HepG2 (cell line): ENCODE data around the gene VAPA. TPM values are rescaled to one million over a fixed set of nuclear protein-coding genes. Genes with fewer than 3 reads are reported as not detected.

Experiments used
- CEBPG ChIP-seq: IDR thresholded peaks from 2 replicates; pipeline ENCODE4 v1.6.1; 2016
- GLI4 ChIP-seq: sonication (generic); formaldehyde crosslinking; IDR thresholded peaks from 2 replicates; pipeline ENCODE4 v1.5.1; 2020; ENCODE audit warnings: missing genetic modification reagents, mild to moderate bottlenecking, moderate library complexity, borderline replicate concordance
- HDAC1 ChIP-seq: sonication (generic); formaldehyde crosslinking; IDR thresholded peaks from 2 replicates; pipeline ENCODE4 v1.5.1; 2020; ENCODE audit warnings: mild to moderate bottlenecking, missing genetic modification reagents
- KLF9 ChIP-seq: IDR thresholded peaks from 2 replicates; pipeline ENCODE4 v1.6.1; 2016; ENCODE audit warnings: low read depth
- MIXL1 ChIP-seq: IDR thresholded peaks from 2 replicates; pipeline ENCODE4 v1.6.1; 2016
- RFX1 ChIP-seq: fragments of 450-650 bp; IDR thresholded peaks from 2 replicates; pipeline ENCODE4 v1.6.1; 2017
- SIX1 ChIP-seq: sonication (generic); formaldehyde crosslinking; IDR thresholded peaks from 2 replicates; pipeline ENCODE4 v1.4.0; 2020; ENCODE audit warnings: missing genetic modification reagents, borderline replicate concordance
- ZBTB7A ChIP-seq: sonication (generic); formaldehyde crosslinking; IDR thresholded peaks from 2 replicates; pipeline ENCODE4 v1.8.0; 2022; ENCODE audit warnings: mild to moderate bottlenecking, missing genetic modification reagents
- ZKSCAN1 ChIP-seq: fragments of 150-350 bp; IDR thresholded peaks from 2 replicates; pipeline ENCODE4 v1.6.1; 2014; ENCODE audit warnings: low read length
- ZNF546 ChIP-seq: sonication (generic); formaldehyde crosslinking; conservative IDR thresholded peaks from 2 replicates; pipeline ENCODE4 v1.8.1; 2023; ENCODE audit warnings: mild to moderate bottlenecking, missing genetic modification reagents
- polyA plus RNA-seq, 8 experiments: library from polyadenylated mRNA; depleted of rRNA in 3 of 8; stranded (reverse) in 7 of 8; unstranded in 1 of 8; fragments of >200 nt; fragmentation: Illumina TruSeq in 4 of 8; extraction: Trizol in 4 of 8; gene quantifications; 2 replicates each; pipeline versions ENCODE4 v1.2.1 to v1.2.3, GENCODE V29; 2011 to 2016; ENCODE audit warnings: low read depth in 4 of 8, missing spikeins in 1 of 8, mixed read lengths in 1 of 8; ENCODE audit not compliant: insufficient read depth in 1 of 8
- total RNA-seq, 5 experiments: library from RNA; depleted of rRNA; stranded (reverse); fragments of >200 nt; fragmentation: Illumina TruSeq; extraction: Trizol; gene quantifications; 2 replicates each; pipeline ENCODE4 v1.2.3, GENCODE V29; 2016; ENCODE audit warnings: low read depth in 1 of 5
- TF ChIP-seq, protein P1 (sequence below): sonication (generic); formaldehyde crosslinking; IDR thresholded peaks from 2 replicates; pipeline ENCODE4 v1.4.0; 2020; ENCODE audit warnings: missing genetic modification reagents
- TF ChIP-seq, protein P2 (sequence below): fragments of 450-650 bp; IDR thresholded peaks from 2 replicates; pipeline ENCODE4 v1.6.1; 2016
- TF ChIP-seq, protein P3 (sequence below): IDR thresholded peaks from 2 replicates; pipeline ENCODE4 v1.6.1; 2016; ENCODE audit warnings: mild to moderate bottlenecking, missing biosample characterization, missing genetic modification reagents
- TF ChIP-seq, protein P4 (sequence below): sonication (generic); formaldehyde crosslinking; conservative IDR thresholded peaks from 2 replicates; pipeline ENCODE4 v1.4.0; 2020; ENCODE audit warnings: missing genetic modification reagents
- TF ChIP-seq, protein P5 (sequence below): sonication (generic); formaldehyde crosslinking; IDR thresholded peaks from 2 replicates; pipeline ENCODE4 v1.4.0; 2020; ENCODE audit warnings: missing genetic modification reagents, borderline replicate concordance
- TF ChIP-seq, protein P6 (sequence below): sonication (generic); formaldehyde crosslinking; IDR thresholded peaks from 2 replicates; pipeline ENCODE4 v1.4.0; 2020; ENCODE audit warnings: missing genetic modification reagents, mild to moderate bottlenecking, borderline replicate concordance
- TF ChIP-seq, protein P7 (sequence below): sonication (generic); formaldehyde crosslinking; IDR thresholded peaks from 2 replicates; pipeline ENCODE4 v1.8.0; 2022; ENCODE audit warnings: mild to moderate bottlenecking, missing genetic modification reagents, moderate library complexity

VAPA gene
- total and polyA plus RNA-seq, 2 of the 13 experiments (the other 11 are each of a cell fraction or from before 2014, with no cell fraction given): 167 to 294 TPM

DNA sequence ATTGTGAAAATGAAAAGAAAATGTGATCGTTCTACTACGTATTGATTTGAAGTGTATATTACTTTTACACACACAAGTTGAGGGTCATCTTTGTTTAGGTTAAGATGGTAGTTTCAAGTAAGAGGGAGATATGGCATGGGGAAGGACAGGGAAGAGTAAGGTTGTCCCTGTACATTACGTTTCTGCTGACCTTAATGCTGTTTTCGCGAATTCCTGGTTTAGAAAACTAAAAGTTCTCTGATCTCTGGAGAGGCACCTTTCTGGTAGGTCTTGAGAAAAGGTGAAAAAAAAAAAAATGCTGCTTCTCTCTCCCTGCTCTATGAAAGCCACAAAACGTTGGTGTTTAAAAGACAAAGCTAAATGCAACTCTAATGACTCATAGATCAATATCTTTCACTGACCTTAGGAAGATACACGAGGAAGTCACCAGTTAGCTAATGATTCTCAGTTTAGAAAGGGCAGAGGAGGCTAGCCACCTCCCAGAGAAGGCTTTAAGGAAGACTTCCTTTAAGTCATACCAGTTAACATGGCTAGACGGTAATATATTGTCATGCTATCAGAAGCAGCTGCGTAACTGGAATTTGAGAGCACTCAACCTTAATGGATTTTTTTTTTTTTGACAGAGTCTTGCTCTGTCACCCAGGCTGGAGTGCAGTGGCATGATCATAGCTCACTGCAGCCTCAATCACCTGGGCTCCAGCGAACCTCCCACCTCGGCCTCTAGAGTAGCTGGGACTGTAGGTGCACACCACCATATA, 14.8 kb upstream of the VAPA start (continued):
- TF ChIP-seq, protein P1, sequence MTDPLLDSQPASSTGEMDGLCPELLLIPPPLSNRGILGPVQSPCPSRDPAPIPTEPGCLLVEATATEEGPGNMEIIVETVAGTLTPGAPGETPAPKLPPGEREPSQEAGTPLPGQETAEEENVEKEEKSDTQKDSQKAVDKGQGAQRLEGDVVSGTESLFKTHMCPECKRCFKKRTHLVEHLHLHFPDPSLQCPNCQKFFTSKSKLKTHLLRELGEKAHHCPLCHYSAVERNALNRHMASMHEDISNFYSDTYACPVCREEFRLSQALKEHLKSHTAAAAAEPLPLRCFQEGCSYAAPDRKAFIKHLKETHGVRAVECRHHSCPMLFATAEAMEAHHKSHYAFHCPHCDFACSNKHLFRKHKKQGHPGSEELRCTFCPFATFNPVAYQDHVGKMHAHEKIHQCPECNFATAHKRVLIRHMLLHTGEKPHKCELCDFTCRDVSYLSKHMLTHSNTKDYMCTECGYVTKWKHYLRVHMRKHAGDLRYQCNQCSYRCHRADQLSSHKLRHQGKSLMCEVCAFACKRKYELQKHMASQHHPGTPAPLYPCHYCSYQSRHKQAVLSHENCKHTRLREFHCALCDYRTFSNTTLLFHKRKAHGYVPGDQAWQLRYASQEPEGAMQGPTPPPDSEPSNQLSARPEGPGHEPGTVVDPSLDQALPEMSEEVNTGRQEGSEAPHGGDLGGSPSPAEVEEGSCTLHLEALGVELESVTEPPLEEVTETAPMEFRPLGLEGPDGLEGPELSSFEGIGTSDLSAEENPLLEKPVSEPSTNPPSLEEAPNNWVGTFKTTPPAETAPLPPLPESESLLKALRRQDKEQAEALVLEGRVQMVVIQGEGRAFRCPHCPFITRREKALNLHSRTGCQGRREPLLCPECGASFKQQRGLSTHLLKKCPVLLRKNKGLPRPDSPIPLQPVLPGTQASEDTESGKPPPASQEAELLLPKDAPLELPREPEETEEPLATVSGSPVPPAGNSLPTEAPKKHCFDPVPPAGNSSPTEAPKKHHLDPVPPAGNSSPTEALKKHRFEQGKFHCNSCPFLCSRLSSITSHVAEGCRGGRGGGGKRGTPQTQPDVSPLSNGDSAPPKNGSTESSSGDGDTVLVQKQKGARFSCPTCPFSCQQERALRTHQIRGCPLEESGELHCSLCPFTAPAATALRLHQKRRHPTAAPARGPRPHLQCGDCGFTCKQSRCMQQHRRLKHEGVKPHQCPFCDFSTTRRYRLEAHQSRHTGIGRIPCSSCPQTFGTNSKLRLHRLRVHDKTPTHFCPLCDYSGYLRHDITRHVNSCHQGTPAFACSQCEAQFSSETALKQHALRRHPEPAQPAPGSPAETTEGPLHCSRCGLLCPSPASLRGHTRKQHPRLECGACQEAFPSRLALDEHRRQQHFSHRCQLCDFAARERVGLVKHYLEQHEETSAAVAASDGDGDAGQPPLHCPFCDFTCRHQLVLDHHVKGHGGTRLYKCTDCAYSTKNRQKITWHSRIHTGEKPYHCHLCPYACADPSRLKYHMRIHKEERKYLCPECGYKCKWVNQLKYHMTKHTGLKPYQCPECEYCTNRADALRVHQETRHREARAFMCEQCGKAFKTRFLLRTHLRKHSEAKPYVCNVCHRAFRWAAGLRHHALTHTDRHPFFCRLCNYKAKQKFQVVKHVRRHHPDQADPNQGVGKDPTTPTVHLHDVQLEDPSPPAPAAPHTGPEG (CRISPR knock-in tag): no peak
- TF ChIP-seq MIXL1 (CRISPR knock-in tag) (0 out of 2 replicates have a peak, but pooled peaks have one; percentile 43), ZNF546 (no peak), GLI4 (CRISPR knock-in tag) (no peak), ZBTB7A (CRISPR knock-in tag) (no peak), KLF9 (CRISPR knock-in tag) (no peak), RFX1 (no peak), ZKSCAN1 (no peak), CEBPG (CRISPR knock-in tag) (peak; percentile 9; the same call in 1 of the 2 replicates), HDAC1 (CRISPR knock-in tag) (0 out of 2 replicates have a peak, but pooled peaks have one; percentile 19), SIX1 (no peak)
- TF ChIP-seq, protein P2, sequence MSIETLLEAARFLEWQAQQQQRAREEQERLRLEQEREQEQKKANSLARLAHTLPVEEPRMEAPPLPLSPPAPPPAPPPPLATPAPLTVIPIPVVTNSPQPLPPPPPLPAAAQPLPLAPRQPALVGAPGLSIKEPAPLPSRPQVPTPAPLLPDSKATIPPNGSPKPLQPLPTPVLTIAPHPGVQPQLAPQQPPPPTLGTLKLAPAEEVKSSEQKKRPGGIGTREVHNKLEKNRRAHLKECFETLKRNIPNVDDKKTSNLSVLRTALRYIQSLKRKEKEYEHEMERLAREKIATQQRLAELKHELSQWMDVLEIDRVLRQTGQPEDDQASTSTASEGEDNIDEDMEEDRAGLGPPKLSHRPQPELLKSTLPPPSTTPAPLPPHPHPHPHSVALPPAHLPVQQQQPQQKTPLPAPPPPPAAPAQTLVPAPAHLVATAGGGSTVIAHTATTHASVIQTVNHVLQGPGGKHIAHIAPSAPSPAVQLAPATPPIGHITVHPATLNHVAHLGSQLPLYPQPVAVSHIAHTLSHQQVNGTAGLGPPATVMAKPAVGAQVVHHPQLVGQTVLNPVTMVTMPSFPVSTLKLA: no peak
- TF ChIP-seq, protein P3, sequence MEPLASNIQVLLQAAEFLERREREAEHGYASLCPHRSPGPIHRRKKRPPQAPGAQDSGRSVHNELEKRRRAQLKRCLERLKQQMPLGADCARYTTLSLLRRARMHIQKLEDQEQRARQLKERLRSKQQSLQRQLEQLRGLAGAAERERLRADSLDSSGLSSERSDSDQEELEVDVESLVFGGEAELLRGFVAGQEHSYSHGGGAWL (CRISPR knock-in tag): no peak
- TF ChIP-seq, protein P4, sequence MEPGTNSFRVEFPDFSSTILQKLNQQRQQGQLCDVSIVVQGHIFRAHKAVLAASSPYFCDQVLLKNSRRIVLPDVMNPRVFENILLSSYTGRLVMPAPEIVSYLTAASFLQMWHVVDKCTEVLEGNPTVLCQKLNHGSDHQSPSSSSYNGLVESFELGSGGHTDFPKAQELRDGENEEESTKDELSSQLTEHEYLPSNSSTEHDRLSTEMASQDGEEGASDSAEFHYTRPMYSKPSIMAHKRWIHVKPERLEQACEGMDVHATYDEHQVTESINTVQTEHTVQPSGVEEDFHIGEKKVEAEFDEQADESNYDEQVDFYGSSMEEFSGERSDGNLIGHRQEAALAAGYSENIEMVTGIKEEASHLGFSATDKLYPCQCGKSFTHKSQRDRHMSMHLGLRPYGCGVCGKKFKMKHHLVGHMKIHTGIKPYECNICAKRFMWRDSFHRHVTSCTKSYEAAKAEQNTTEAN: no peak
- TF ChIP-seq, protein P5, sequence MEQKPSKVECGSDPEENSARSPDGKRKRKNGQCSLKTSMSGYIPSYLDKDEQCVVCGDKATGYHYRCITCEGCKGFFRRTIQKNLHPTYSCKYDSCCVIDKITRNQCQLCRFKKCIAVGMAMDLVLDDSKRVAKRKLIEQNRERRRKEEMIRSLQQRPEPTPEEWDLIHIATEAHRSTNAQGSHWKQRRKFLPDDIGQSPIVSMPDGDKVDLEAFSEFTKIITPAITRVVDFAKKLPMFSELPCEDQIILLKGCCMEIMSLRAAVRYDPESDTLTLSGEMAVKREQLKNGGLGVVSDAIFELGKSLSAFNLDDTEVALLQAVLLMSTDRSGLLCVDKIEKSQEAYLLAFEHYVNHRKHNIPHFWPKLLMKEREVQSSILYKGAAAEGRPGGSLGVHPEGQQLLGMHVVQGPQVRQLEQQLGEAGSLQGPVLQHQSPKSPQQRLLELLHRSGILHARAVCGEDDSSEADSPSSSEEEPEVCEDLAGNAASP (CRISPR knock-in tag): peak; percentile 45; the same call in 1 of the 2 replicates
- TF ChIP-seq, protein P6, sequence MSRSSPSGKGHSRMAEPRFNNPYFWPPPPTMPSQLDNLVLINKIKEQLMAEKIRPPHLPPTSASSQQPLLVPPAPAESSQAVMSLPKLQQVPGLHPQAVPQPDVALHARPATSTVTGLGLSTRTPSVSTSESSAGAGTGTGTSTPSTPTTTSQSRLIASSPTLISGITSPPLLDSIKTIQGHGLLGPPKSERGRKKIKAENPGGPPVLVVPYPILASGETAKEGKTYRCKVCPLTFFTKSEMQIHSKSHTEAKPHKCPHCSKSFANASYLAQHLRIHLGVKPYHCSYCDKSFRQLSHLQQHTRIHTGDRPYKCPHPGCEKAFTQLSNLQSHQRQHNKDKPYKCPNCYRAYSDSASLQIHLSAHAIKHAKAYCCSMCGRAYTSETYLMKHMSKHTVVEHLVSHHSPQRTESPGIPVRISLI (CRISPR knock-in tag): peak; percentile 41; the same call in 1 of the 2 replicates
- TF ChIP-seq, protein P7, sequence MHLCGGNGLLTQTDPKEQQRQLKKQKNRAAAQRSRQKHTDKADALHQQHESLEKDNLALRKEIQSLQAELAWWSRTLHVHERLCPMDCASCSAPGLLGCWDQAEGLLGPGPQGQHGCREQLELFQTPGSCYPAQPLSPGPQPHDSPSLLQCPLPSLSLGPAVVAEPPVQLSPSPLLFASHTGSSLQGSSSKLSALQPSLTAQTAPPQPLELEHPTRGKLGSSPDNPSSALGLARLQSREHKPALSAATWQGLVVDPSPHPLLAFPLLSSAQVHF (CRISPR knock-in tag): no peak
